Skeletal muscle tissue (tissue), 4 donors: ENCODE results near the gene SEMA5A. TPM values are rescaled to one million over a fixed set of nuclear protein-coding genes. Genes with fewer than 3 reads are reported as not detected.

Experiments
- H3K27ac ChIP-seq: one replicate; pipeline ENCODE4 v1.7.0; 2013; ENCODE audit warnings: mild to moderate bottlenecking, low read depth, low read length, inconsistent platforms
- H3K27me3 ChIP-seq, 3 donors: one replicate each; pipeline ENCODE4 v1.7.0; 2013; ENCODE audit warnings: low read length in 3 of 3; ENCODE audit not compliant: control insufficient read depth in 3 of 3, insufficient read depth in 3 of 3
- H3K36me3 ChIP-seq, 3 donors: one replicate each; pipeline ENCODE4 v1.7.0; 2013; ENCODE audit warnings: low read length in 3 of 3; ENCODE audit not compliant: control insufficient read depth in 3 of 3, insufficient read depth in 3 of 3
- H3K4me1 ChIP-seq, 3 donors: one replicate each; pipeline ENCODE4 v1.7.0; 2013; ENCODE audit warnings: low read length in 3 of 3, mild to moderate bottlenecking in 3 of 3; ENCODE audit not compliant: control insufficient read depth in 3 of 3, insufficient read depth in 3 of 3
- H3K4me3 ChIP-seq, 3 donors: one replicate each; pipeline ENCODE4 v1.7.0; 2013; ENCODE audit warnings: low read length in 3 of 3
- H3K9ac ChIP-seq, 3 donors: one replicate each; pipeline ENCODE4 v1.7.0; 2013; ENCODE audit warnings: low read length in 3 of 3, mild to moderate bottlenecking in 3 of 3, moderate library complexity in 2 of 3, low read depth in 1 of 3
- H3K9me3 ChIP-seq, 3 donors: one replicate each; pipeline ENCODE4 v1.7.0; 2013; ENCODE audit warnings: low read length in 3 of 3; ENCODE audit not compliant: control insufficient read depth in 3 of 3
- total RNA-seq: library from RNA; depleted of rRNA; stranded (reverse); fragments of >200 nt; gene quantifications from one replicate; pipeline ENCODE4 v1.2.3, GENCODE V29; 2014
- donor health status: Osteomylitis.

The SEMA5A gene
- total RNA-seq, 1 donor from 2014 or later, result 25.1 TPM

DNA sequence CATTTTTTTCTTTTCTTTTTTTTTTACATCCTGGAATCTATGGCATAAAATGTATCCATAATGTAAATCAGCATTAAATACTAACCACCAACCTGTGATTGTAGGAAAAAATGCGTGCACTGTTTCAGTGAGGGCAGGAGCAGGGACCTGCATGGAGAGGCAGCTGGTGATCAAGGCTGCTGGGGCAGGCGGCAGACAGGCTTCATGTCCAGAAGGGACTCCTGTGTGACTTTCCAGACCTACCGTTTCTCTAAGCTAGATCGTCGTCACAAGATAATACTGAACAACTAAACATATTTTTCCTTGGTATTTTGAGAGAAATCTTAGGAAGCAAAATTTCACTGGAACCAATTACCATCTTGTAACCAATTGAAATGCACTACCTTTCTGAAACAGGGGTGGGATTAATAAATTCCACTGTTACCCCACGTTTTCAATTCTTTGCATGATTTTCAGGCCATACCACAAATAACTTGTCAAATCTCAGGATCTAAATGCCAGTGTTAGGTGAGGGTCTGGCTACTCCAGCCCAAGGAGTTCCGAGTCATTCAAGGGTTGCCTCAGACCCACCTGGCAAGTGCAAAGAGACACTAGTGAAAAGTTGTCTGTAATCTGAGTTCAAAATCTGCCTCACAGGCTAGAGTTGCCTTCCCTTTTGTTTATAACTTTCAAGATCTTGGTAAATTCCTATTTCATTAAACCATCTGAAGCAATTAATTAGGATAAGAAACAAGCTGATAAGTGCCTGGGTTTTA is 198.2 kb downstream of the SEMA5A start:
- Histone ChIP-seq H3K36me3 (no peaks in the 10 kb centered on the region), H3K4me1 (no peaks in the 10 kb centered on the region), H3K9ac (no peak overlapping the region), H3K27ac (no peak overlapping the region), H3K4me3 (no peak overlapping the region), H3K27me3 (no peaks in the 10 kb centered on the region), H3K9me3 (no peaks in the 10 kb centered on the region)

GRCh38 chr5:9347032-9347431 is 198.8 kb downstream of the SEMA5A start:
- Histone ChIP-seq H3K27ac (no peak overlapping the region), H3K9me3 (no peaks in the 10 kb centered on the region)

GRCh38 chr5:9344751-9345240 is 201.1 kb downstream of the SEMA5A start:
- Histone ChIP-seq H3K27me3 (no peaks in the 10 kb centered on the region), H3K9ac (no peak overlapping the region), H3K36me3 (no peaks in the 10 kb centered on the region), H3K4me3 (no peak overlapping the region), H3K27ac (no peak overlapping the region), H3K9me3 (no peaks in the 10 kb centered on the region), H3K4me1 (no peaks in the 10 kb centered on the region)

More at GRCh38 chr5:9347032-9347431, 198.8 kb downstream of the SEMA5A start:
- Histone ChIP-seq H3K27me3 (no peaks in the 10 kb centered on the region), H3K36me3 (no peaks in the 10 kb centered on the region), H3K9ac (no peak overlapping the region), H3K4me3 (no peak overlapping the region), H3K4me1 (no peaks in the 10 kb centered on the region)

DNA sequence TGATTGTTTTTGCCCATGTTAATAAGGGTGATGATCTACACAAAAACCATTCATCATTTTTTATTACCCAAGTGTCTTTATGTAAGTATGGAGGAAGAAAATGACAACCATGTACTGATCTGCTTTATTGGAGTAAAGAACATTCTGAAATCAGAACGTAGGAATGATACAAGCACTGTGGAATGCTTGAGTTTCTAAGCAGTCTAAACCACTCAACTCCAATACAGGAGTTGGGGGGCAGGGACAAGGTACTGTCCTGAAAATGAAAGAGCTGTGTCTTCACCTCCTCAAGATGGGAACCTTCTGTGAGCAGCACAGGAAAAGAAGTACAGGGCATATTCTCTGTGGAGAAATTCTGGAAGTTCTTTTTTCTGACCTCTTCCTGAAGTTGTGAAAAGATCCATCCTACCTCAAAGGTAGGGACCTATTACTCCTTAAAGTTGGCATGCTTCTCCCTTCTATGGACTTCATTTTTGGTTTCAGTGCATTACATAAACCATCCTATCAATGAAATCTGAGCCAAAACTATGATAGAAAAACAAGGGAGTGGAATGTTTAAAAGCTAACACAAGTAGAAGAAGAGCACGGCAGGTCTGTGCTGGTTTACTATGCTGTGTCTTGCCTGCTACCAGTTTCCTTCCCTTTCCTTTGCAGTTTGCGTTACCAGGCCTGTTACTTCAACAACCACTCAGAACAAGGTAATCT is 202.6 kb downstream of the SEMA5A start:
- Histone ChIP-seq H3K4me3 (no peak overlapping the region), H3K27me3 (no peaks in the 10 kb centered on the region), H3K9me3 (no peaks in the 10 kb centered on the region)

DNA sequence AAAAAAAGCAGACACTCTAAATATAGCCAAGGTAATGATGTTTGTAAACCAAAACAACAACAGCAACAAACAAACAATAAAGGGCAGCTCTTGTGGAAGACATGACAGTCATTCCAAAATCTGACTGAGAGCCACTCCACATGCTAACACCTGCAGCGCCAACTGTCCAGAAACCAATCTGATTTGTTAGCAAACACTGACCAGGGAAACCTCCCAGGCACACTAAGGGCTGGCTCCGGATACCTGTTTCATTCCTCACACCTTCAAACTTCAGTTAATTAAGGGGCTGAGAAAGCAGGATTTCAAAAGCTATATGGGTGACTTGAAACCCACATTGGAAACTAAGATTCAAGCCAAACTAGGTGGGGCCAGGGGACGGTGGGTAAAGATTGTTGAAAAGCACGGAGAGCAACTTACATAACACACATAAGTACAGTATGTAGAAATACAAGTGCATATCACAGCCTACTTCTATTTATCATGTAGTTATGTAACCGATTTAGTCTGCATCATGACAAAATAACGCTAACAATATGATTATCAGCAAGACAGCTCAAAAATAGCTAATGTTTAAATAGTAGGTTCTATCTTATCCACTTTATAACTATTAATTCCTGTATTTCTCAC is 203.6 kb downstream of the SEMA5A start:
- Histone ChIP-seq H3K9ac (no peak overlapping the region), H3K27me3 (no peaks in the 10 kb centered on the region), H3K4me3 (no peak overlapping the region), H3K9me3 (no peaks in the 10 kb centered on the region), H3K27ac (no peak overlapping the region), H3K36me3 (no peaks in the 10 kb centered on the region), H3K4me1 (no peaks in the 10 kb centered on the region)

More for the DNA sequence above, 202.6 kb downstream of the SEMA5A start:
- Histone ChIP-seq H3K36me3 (no peaks in the 10 kb centered on the region), H3K9ac (no peak overlapping the region), H3K4me1 (no peaks in the 10 kb centered on the region), H3K27ac (no peak overlapping the region)

GRCh38 chr5:9340085-9340484 is 205.8 kb downstream of the SEMA5A start:
- H3K27ac ChIP-seq, result no peak overlapping the region
- no peaks in the 10 kb centered on the region for H3K4me1 ChIP-seq
- no peaks in the 10 kb centered on the region for H3K9me3 ChIP-seq
- no peaks in the 10 kb centered on the region for H3K36me3 ChIP-seq
- no peaks in the 10 kb centered on the region for H3K27me3 ChIP-seq
- no peak overlapping the region for H3K4me3 ChIP-seq
- no peak overlapping the region for H3K9ac ChIP-seq

DNA sequence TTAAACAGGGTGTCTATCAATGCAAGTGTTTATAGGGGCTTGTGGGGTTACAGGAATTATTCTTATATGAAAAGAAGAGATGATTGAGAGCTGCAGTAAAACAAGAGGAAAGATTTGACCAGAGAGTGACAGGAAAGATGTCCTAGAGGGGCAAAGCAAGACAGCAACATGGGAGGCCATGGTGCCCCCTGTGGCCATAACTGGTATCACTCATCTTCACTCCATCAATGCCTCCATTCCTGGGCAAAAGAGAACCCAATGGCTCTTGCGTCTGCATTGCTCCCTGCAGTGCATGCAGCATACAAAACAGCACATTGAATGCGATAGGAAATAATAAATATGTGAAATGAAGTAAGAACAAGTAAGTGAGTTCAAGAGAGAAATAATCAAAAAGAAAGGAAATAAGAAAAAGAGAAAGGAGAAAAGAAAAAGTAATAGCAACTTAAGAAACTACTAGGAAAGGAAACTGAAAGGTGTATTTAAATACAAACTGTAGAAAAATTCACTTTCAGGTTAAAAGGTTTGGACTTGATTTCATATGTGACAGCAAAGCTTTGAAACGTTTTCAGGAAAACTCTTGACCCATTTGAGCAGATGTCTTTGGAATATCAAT is 206.6 kb downstream of the SEMA5A start:
- no peak overlapping the region for H3K27ac ChIP-seq
- no peaks in the 10 kb centered on the region for H3K4me1 ChIP-seq
- no peak overlapping the region for H3K4me3 ChIP-seq
- H3K36me3 ChIP-seq, result no peaks in the 10 kb centered on the region
- H3K9me3 ChIP-seq, result no peaks in the 10 kb centered on the region
- H3K9ac ChIP-seq, result no peak overlapping the region
- no peaks in the 10 kb centered on the region for H3K27me3 ChIP-seq

DNA sequence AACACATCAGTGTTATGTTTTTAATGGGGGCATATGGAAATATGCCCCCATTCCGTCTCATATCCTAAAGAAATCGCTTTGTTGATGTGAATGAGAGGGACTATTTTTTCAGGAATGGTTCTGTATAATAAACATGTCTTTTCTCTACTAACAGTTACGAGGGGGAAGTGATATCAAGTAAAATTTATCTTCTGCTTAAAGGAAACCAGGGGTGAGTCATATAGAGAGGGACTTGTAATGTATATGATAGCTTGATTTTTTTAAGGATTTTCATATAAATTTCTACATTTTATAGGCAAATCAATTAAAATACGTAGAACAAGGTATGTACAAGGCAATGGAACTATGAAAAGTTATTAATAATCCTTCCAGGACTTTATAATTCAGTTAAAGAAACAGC is 207.1 kb downstream of the SEMA5A start:
- H3K4me3 ChIP-seq, result no peak overlapping the region
- H3K9me3 ChIP-seq, result no peaks in the 10 kb centered on the region
- no peaks in the 10 kb centered on the region for H3K27me3 ChIP-seq
- H3K27ac ChIP-seq, result no peak overlapping the region
- no peaks in the 10 kb centered on the region for H3K4me1 ChIP-seq
- H3K36me3 ChIP-seq, result no peaks in the 10 kb centered on the region
- H3K9ac ChIP-seq, result no peak overlapping the region

DNA sequence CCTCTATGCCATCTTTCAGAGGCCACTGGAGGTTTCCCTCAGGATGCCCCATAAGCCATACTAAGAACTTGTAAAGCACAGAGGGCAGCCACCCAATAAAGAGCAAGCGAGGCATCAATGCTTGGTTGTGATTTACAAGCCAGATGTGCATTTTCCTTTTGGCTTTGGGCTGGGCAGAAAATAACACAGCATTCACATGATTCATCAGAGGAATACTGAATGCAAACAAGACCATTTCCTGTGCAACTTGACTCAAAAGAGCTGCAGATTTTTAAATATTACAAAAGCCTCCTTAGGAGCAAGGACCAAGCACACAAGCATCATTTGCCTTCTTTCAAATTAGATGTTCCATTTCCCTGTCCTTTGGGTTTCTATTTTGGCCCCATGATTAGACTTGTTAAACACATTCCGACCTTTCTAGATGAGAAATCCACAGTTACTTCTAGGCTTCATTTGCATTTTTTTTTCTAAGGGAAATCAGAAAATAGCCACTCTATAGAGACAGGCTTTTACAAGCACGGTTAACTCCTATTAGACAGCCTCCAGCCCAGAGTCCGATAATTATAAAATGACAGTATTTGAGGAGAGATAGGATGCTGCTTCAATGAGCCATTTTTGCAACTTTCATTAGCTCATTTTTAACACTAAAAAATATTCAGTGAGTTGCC is 207.8 kb downstream of the SEMA5A start:
- Histone ChIP-seq H3K27ac (no peak overlapping the region), H3K4me1 (no peaks in the 10 kb centered on the region), H3K36me3 (no peaks in the 10 kb centered on the region), H3K27me3 (no peaks in the 10 kb centered on the region), H3K9me3 (no peaks in the 10 kb centered on the region), H3K4me3 (no peak overlapping the region), H3K9ac (no peak overlapping the region)
